ENCODE results near the gene SMIM33.
"Not testable (repeated sequence)": the region's sequence is repeated elsewhere in the genome, so short reads cannot be mapped to it uniquely, and the experiment has no call there.

The SMIM33 gene

GRCh38 chr5:139470821-139471300 lies at the start of gene SMIM33:
SMIM33 (plus strand) TSS chr5:139471004; CDS start chr5:139471122, 118 bp downstream.
- no peak for DNase-seq

DNA sequence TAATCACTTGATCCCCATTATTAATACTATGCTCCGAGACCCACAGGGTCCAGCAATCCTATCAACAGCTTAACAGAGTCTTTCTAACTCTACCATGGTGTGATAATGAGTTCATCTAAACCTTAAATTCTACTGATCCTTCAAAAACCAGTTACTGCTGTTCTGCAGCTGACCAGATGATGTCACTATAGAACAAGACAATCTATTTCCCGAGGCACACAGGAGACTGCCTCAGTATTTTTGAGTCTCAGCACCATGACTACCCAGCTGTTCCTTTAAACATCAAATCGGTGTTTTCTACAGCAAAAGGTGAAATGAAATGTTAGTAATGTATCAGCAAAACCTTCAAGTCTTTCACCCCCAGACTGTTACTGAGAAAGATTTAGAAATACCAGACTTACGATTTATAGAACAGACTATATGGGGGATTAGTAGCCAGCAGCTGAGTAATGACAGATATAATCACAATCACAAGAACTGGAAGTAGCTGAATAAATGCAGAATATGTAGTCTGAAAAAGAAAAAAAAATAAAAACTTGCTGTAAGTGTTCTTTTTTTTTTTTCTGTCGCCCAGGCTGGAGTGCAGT lies 48.4 kb upstream of the SMIM33 start:
- peak; percentile 59 for DNase-seq

DNA sequence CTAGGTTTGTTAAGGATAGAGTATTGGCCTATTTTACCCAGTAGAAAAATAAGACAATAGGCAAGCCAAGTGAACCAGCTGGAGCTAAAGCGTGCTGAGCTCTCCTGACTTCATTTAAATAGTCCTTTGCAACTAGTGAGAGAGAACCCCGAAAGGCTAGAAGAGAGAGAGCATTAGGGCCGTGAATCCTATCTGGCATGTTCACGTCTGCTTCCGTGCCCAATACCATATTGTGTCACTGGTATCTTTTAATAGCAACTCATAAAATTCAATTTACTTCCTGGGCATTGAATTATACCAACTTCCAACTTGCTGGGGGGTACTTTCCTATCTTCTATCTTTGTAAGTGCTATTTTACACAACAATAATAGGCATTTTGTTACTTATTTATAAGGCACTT lies 45.3 kb upstream of the SMIM33 start:
- DNase-seq = no peak

GRCh38 chr5:139426203-139426885 lies 44.5 kb upstream of the SMIM33 start:
- no peak for DNase-seq

DNA sequence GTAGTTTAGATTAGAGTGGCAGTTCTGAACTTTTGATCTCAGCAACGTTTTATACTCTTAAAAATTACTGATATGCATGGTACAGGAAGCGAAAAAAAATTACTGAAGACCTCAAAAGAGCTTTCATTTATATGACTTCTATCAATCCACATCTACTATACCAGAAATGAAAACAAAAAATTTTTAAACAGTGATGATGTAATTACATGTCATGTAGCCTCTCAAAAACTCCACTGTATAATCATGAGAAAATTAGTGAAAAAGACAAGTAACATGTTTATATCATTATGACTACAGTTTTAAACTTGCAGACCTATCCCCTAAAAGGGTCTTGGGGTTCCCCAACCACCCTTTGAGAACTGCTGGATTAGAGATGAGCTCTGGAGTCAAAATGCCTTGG lies 40.8 kb upstream of the SMIM33 start:
- no peak for DNase-seq

GRCh38 chr5:139431706-139432105 lies 39.1 kb upstream of the SMIM33 start:
- DNase-seq = no peak

GRCh38 chr5:139435676-139436075 lies 35.1 kb upstream of the SMIM33 start:
- no peak for DNase-seq

DNA sequence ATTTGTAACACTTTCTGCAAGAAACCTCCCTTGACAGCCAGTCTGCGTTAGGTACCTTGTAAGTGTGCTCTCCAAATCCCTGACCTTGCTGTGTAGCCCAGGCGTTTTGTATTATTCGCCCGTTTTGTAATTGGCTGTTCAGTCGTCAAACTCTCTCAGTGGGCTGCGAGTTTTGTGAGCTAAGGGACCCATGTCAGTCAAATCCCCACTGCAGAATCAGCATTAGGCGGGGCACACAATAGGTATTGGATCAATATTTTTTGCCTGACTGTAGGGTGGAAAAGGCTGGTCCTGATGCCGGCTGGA lies 32.1 kb upstream of the SMIM33 start:
- no peak for DNase-seq

DNA sequence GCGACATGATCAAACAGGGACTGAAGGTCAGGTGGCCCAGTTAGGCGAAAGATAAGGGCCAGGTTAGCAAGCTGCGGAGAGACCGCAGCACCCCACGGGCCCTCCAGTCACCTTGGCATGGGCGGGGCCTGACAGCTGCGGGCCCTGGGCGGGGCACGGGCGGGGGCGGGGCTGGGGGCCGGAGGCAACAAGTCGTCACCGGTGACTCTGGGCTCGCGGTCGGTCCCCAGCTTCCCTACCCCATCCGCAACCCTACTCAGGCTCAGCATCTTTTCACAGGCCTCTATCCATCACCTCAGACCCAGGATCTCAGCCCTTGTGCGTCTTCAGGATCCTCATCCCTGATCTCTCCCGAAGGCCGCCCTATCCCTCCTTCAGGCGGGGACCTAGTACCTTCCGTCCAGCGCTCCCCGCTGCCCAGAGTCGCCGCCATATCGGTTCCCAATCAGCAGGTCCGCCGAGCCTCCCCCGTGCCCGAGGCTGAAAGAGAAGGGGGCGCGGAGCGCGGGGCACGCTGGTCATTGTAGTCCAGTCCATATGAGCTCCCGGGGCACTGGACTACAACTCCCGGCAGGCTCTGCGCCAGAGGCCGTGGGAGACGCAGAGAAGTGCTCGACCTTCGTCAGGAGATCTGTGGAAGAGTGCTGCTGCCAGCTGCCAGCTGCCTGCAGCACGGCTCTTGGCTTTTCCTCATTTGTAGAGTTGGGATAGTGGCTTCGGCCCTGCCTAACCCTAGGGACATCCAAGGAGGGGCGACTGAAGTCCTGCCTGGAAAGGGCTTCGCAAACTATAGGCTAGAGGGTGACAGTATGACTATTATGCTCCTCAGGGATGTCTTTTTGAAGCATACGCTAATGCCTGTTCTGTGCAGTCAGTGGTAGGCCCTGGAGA lies 31.5 kb upstream of the SMIM33 start, which contains the start of gene DNAJC18:
Gene DNAJC18 (minus strand): TSS at position 513 of the 891 bp plus-strand sequence. CDS start 80 bp downstream, at position 433.
- peak; percentile 89 for DNase-seq

DNA sequence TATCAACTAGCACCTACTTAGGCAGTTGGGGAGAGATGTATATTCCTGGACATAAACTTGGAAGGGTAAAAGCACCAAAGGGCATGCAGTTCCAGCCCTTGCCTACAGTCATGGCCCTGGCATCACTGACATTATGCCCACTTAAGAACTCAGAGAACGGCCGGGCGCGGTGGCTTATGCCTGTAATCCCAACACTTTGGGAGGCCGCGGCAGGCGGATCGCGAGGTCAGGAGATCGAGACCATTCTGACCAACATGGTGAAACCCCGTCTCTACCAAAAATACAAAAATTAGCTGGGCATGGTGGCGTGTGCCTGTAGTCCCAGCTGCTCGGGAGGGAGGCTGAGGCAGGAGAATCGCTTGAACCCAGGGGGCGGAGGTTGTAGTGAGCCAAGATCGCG lies 30.4 kb upstream of the SMIM33 start:
- DNase-seq = not testable (repeated sequence)

DNA sequence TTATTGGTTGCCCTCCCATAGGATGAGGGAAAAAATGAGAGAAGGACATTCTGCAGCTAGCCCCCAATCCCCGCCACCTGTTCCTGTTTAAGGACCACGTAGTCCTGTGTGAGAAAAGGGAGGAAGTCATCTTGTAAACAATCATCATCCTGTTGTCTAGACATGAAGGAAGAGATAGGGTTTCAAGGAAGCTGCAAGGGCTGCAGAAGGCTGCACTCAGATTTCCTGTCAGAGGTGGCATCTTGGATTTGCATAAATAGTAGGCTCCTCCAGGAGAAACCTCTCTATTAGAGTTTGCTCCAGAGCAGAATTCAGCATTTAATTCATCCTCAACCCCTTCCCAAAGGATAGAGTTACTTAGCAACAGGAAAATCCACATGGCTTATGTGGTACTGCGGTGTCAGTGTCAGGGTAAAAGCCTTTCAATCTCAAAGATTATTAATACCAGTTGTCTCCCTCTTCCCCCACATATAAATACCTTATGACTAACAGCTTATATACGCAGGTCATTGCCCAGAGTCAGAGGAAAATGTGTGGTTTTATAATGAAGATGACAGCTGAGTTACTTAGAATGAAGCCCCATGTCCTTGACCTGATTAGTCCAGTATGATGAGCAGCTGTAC lies 26.9 kb upstream of the SMIM33 start:
- DNase-seq = no peak

- DNase-seq = no peak
Observed at GRCh38 chr5:139445325-139446170, 25.3 kb upstream of the SMIM33 start.

DNA sequence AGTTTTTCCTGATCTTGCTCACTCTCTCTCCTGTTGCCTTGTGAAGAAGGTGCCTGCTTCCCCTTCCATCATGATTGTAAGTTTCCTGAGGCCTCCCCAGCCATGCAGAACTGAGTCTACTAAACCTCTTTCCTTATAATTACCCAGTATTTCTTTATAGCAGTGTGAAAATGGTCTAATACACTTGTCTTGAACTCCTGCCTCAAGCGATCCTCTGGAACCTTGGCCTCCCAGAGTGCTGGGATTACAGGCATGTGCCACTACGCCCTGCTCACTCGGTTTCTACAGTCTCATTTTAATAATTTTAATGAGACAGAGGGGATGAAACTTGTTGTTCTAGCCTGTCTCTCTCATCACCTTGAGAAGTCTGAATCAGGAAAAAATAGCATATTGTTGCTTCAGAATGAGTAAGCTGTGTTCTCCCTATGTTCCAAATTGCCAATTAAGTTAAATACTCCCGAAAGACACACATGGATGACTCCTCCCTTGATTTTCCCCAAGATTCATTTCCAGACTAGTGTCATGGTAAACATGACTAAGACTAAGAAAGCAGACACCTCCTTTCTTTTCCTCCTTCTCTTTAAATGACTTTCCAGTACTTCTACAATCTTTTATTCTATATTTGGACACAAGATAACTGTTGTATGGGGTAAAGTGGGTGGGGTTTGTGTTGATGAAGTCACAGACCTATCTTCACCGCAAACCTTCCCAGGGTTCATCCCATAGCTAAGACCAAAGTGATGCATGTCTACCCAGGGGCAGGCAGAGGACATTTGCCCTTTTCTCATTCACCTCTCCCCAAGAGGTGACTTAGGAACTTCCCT lies 23.6 kb upstream of the SMIM33 start:
- DNase-seq = no peak

GRCh38 chr5:139451176-139451575 lies 19.6 kb upstream of the SMIM33 start:
- DNase-seq = no peak

- no peak for DNase-seq
Observed at GRCh38 chr5:139451878-139452660, 18.7 kb upstream of the SMIM33 start.

DNA sequence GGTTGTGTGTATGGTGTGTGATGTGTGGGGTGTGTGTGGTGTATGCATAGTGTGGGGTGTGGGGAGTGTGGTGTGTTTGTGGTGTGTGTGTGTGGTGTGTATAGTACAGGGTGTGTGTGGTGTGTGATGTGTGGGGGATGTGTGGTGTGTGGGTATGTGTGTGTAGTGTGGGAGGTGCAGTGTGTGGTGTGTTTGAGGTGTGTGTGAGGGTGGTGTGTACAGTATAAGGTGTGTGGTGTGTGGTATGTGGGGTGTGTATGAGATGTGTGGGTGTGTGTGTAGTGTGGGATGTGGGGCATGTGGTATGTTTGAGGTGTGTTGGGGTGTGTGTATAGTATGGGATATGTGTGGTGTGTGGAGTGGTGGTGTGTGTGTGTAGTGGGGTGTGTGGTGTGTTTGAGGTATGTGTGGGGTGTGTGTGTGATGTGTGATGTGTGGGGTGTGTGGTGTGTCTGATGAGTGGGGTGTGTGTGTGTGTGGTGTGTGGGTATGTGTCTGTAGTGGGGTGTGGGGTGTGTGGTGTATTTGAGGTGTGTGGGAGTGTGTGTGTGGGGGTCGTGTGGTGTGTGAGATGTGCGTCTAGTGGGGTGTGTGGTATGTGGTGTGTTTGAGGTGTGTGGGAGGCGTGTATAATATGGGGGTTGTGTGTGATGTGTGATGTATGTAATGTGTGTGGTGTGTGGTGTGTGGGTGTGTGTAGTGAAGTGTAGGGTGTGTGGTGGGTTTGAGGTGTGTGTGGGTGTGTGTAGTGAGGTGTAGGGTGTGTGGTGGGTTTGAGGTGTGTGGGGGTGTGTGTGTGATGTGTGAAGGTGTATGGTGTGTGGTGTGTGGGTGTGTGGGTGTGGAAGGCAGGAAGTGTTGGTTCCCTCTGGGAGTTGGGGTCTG lies 16.9 kb upstream of the SMIM33 start:
- no peak for DNase-seq

GRCh38 chr5:139454568-139455290 lies 16.1 kb upstream of the SMIM33 start:
- no peak for DNase-seq

- no peak for DNase-seq
Observed at GRCh38 chr5:139456776-139457175, 14.0 kb upstream of the SMIM33 start.

DNA sequence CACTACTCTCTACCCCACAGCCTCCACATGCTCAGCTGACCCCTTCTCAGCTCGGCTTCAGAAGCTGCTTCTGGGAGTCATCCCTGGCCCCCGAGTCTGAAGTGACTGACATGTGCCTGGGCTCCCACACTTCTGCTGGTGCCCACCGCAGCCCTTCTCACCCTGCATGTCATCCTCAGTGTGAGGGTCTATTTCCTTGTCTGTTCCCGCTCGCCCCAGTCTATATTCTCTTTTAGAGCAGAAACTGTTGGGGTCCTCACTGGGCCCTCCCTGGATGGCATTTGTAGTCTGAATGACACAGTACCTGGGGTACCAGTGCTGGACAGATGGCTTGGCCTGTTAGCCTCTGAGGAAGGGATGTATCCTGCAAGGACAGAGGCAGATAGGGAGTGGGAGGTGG lies 13.6 kb upstream of the SMIM33 start:
- DNase-seq = no peak

Measured in NCI-H1694 (cell line).